Measurements from ENCODE around the gene IL1RAPL2. TPM values are rescaled to one million over a fixed set of nuclear protein-coding genes. Genes with fewer than 3 reads are reported as not detected.

The IL1RAPL2 gene
- total RNA-seq, 1 donor from 2014 or later: not detected

- H3K27me3 ChIP-seq: no peaks in the 10 kb centered on the region
- intact Hi-C loops (cut with DNase I): no loop called here
- H3K36me3 ChIP-seq: no peaks in the 10 kb centered on the region
- no peak overlapping the region for H3K27ac ChIP-seq
- no peaks in the 10 kb centered on the region for H3K4me1 ChIP-seq
- H3K9me3 ChIP-seq: no peaks in the 10 kb centered on the region
- no peak overlapping the region for H3K4me3 ChIP-seq
- DNase-seq (ENCODE audit: low spot score in 2 of 2): no peak
- TF ChIP-seq CTCF (IDR thresholded peaks at IDR 0.05): no peak
Measured at GRCh38 chrX:105117621-105118020, 551.6 kb downstream of the IL1RAPL2 start.

- intact Hi-C loops (cut with DNase I): no loop called here
Measured at GRCh38 chrX:105120463-105120862, 554.5 kb downstream of the IL1RAPL2 start.

GRCh38 chrX:105121186-105121585, 555.2 kb downstream of the IL1RAPL2 start:
- no peak overlapping the region for H3K4me3 ChIP-seq
- intact Hi-C loops (cut with DNase I): no loop called here
- no peak overlapping the region for H3K27ac ChIP-seq
- no peaks in the 10 kb centered on the region for H3K4me1 ChIP-seq
- H3K36me3 ChIP-seq: no peaks in the 10 kb centered on the region
- no peak for TF ChIP-seq CTCF (IDR thresholded peaks at IDR 0.05)
- H3K9me3 ChIP-seq: no peaks in the 10 kb centered on the region
- no peak for DNase-seq (ENCODE audit: low spot score in 2 of 2)
- no peaks in the 10 kb centered on the region for H3K27me3 ChIP-seq

More at GRCh38 chrX:105120463-105120862, 554.5 kb downstream of the IL1RAPL2 start:
- no peaks in the 10 kb centered on the region for H3K27me3 ChIP-seq
- H3K9me3 ChIP-seq: no peaks in the 10 kb centered on the region
- H3K4me3 ChIP-seq: no peak overlapping the region
- no peak for TF ChIP-seq CTCF (IDR thresholded peaks at IDR 0.05)
- DNase-seq (ENCODE audit: low spot score in 2 of 2): no peak
- H3K36me3 ChIP-seq: no peaks in the 10 kb centered on the region
- no peak overlapping the region for H3K27ac ChIP-seq
- no peaks in the 10 kb centered on the region for H3K4me1 ChIP-seq

- Histone ChIP-seq H3K36me3 (no peaks in the 10 kb centered on the region), H3K4me3 (no peak overlapping the region), H3K4me1 (no peaks in the 10 kb centered on the region), H3K9me3 (no peaks in the 10 kb centered on the region), H3K27ac (no peak overlapping the region), H3K27me3 (no peaks in the 10 kb centered on the region)
- DNase-seq (ENCODE audit: low spot score in 2 of 2): no peak
- no peak for TF ChIP-seq CTCF (IDR thresholded peaks at IDR 0.05)
- intact Hi-C loops (cut with DNase I): no loop called here
Measured at GRCh38 chrX:105126201-105126600, 560.2 kb downstream of the IL1RAPL2 start.

GRCh38 chrX:105134273-105134672, 568.3 kb downstream of the IL1RAPL2 start:
- no peak for DNase-seq (ENCODE audit: low spot score in 2 of 2)
- intact Hi-C loops (cut with DNase I): no loop called here
- H3K9me3 ChIP-seq: no peaks in the 10 kb centered on the region
- H3K27me3 ChIP-seq: no peaks in the 10 kb centered on the region
- H3K4me1 ChIP-seq: no peaks in the 10 kb centered on the region
- H3K36me3 ChIP-seq: no peaks in the 10 kb centered on the region
- H3K4me3 ChIP-seq: no peak overlapping the region
- no peak overlapping the region for H3K27ac ChIP-seq
- TF ChIP-seq CTCF (IDR thresholded peaks at IDR 0.05): no peak

GRCh38 chrX:105136786-105137185, 570.8 kb downstream of the IL1RAPL2 start:
- Histone ChIP-seq H3K4me1 (no peaks in the 10 kb centered on the region), H3K27ac (no peak overlapping the region), H3K27me3 (no peaks in the 10 kb centered on the region), H3K4me3 (no peak overlapping the region), H3K36me3 (no peaks in the 10 kb centered on the region), H3K9me3 (no peaks in the 10 kb centered on the region)
- no peak for DNase-seq (ENCODE audit: low spot score in 2 of 2)
- no peak for TF ChIP-seq CTCF (IDR thresholded peaks at IDR 0.05)
- intact Hi-C loops (cut with DNase I): no loop called here
